Activated CD4-positive, alpha-beta T cell treated with anti-CD3 and anti-CD28 coated beads, Interleukin-2, amount 50 U/mL, for 24 hours (primary cell): ENCODE measurements around the gene GALNT10.
"Not testable (repeated sequence)": the region's sequence is repeated elsewhere in the genome, so short reads cannot be mapped to it uniquely, and the experiment has no call there.

ENCODE experiments used
- DNase-seq, 2 donors: peaks; one replicate each; pipeline ENCODE4 v3.0.0-alpha.2; 2020; ENCODE audit warnings: low read depth in 1 of 2, low spot score in 1 of 2

Gene GALNT10

GRCh38 chr5:154349626-154350264 is 159.2 kb downstream of the GALNT10 start:
- DNase-seq = no peak

GRCh38 chr5:154351141-154351540 is 160.6 kb downstream of the GALNT10 start:
- DNase-seq = no peak

GRCh38 chr5:154351566-154351965 is 161.0 kb downstream of the GALNT10 start:
- DNase-seq = no peak

- no peak for DNase-seq
Observed at GRCh38 chr5:154352960-154353548, 162.5 kb downstream of the GALNT10 start.

GRCh38 chr5:154355129-154355611 is 164.6 kb downstream of the GALNT10 start:
- no peak for DNase-seq

GRCh38 chr5:154356020-154356655 is 165.6 kb downstream of the GALNT10 start:
- no peak for DNase-seq

- no peak for DNase-seq
Observed at GRCh38 chr5:154356958-154357357, 166.4 kb downstream of the GALNT10 start.

DNA sequence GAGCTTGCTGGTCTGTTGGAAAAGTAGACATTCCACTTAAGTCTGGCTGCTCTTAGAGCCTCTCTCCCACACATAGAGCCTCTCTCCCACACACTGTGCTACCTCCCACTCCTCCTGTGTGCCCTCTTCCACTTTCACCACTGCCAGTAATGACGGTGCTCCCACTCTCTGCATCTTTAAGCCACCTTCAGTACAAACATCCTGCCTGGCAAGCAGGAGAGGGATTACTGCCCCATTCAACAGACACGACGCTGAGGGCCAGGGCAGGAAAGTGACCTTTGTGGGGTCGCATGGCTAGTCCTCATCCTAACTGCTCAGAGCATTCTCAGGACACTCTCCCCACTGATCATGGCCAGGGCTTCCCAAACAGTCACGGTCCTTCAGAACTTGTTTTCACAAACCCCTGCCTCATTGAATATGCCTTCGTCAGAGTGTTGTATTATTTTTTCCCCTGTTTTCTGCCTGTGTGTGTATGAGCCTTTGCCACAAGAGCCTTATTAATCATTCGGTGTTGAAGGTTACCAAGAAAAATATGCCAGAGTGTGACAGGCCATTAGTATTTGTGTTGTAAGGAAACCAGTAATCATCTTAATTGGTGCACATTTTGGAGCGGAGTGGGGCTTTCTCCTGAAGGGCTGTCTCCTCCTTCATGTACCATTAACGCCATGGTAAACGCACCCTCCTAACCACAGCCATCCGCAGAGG is 168.1 kb downstream of the GALNT10 start:
- no peak for DNase-seq

- no peak for DNase-seq
Observed at GRCh38 chr5:154359221-154359573, 168.7 kb downstream of the GALNT10 start.

GRCh38 chr5:154360241-154360640 is 169.7 kb downstream of the GALNT10 start:
- not testable (repeated sequence) for DNase-seq

GRCh38 chr5:154363411-154363810 is 172.9 kb downstream of the GALNT10 start:
- DNase-seq = no peak

GRCh38 chr5:154364771-154365170 is 174.2 kb downstream of the GALNT10 start:
- no peak for DNase-seq

- DNase-seq = no peak
Observed at GRCh38 chr5:154365823-154366222, 175.3 kb downstream of the GALNT10 start.

DNA sequence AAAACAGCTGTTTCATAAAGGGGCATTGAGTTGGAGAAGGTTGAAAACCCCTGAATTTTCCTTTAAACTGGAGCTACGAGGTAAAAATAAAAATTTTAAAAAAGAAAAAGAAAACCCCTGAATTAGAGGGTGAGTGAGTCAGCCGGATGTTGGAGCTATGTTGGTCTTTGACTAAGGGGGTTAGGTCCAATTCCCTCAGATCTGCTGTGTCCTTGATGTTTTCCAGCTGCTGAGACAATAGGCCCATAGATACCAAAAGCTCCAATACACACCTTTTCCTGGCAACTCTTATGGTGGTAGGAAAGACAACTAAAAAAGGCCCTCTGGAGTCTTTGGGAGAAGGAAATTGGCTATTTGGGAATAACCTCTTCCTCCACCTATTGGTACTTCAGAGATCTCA is 175.8 kb downstream of the GALNT10 start:
- DNase-seq = no peak

DNA sequence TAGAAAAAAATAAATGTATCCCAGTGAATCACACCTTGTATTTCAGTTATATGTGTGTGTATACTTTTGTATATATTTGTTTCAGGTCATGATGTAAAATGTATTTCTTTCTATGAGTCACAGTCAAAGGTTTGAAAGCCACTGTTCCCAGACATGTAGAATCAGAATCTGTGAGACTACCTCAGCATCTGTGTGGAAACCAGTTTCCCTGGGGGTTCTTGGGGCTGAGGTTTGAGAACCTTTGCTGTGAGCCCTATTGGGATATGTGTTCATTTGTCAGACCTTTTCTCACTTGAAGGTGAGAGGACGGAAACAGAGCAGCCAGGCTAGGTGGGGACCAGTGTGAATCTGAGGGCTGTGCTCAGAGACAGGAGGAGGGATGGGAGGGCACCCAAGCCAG is 176.6 kb downstream of the GALNT10 start:
- no peak for DNase-seq

DNA sequence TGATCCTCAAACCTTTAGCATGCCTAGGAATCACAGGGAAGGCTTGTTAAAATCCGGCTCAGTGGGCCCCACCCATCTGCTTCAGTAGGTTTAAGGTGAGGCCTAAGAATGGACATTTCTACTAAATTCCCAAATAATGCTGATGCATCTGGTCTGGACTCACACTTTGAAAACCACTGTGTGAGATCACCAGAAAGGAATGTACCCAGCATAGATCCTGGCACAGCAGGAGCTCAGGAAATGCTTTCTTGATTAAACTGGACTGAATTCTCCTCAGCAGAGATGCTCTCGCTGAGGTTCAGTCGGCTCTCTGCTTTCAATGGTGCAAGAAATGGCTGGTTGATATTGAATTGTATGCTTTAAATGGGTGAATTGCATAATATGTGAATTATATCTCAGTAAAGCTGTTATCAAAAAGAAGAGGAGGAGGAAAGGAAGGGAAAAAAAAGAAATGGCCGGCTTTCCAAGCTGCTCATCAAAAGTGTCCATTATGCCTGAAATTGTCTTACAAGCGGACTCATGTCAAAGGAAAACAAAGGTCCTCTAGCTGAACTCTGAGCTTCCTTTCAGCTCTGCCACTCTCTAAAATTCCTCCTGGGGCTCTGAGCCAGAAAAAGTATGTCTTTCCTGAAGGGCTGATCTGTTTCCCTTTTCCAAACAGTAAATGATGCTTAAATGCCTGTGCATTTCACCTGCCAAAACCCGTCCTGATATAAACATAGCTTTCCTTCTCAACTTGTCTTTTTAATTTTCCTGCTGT is 177.7 kb downstream of the GALNT10 start:
- DNase-seq = no peak

DNA sequence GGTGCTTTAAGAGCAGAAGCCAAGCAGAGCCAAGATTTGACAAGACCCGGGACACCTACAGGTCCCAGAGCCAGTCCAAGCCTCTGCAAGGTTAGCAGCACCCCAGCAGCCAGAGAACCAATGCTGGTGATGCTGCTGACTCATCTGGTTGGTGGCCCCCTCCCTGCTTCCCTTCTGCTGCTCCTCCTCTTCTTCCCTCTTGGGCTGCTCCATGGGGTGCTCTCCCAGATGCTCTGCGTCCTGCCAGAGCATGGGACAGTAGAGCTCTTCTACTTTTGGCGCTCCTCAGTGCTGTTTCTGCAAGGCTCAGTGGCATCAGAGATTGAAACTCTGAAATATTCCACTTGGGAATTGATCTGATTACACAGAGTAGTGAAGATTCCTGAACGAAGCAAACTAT is 179.1 kb downstream of the GALNT10 start:
- DNase-seq = no peak

- DNase-seq = no peak
Observed at GRCh38 chr5:154370119-154370518, 179.6 kb downstream of the GALNT10 start.

DNA sequence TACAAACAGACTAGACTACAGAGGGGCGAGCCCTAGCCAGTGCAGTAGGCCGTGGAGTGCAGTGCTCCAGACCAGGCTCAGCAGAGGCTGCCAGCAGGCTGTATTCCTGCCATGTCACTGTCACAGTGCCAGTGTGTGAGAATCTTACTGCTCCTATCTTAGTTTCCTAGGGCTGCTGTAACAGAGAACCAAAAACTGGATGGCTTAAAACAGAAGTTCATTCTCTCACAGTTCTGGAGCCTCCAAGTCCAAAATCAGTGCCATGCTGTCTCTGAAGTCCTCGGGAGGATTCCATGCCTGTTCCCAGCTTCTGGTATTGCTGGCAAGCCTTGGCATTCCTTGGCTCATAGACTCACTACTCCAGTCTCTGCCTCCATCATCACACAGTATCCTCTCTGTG is 180.3 kb downstream of the GALNT10 start:
- no peak for DNase-seq

GRCh38 chr5:154371687-154372086 is 181.2 kb downstream of the GALNT10 start:
- DNase-seq = no peak

- no peak for DNase-seq
Observed at GRCh38 chr5:154372661-154373060, 182.1 kb downstream of the GALNT10 start.
